Erythroblast (primary cell): Measurements from ENCODE around the gene EMB.
A peak's percentile ranks its signal among the peaks of the same experiment; 100 is the strongest.
"Not testable (repeated sequence)": the region's sequence is repeated elsewhere in the genome, so short reads cannot be mapped to it uniquely, and the experiment has no call there.

Source experiments
- DNase-seq, 2 experiments: peaks; one replicate each; lab custom pipeline; 2025; lab: John Stamatoyannopoulos, UW
- GATA1 ChIP-seq: IDR thresholded peaks from 2 replicates; pipeline ENCODE4 v1.6.1; 2011; ENCODE audit warnings: low read depth, mild to moderate bottlenecking, control low read depth, low read length, moderate library complexity
- POLR2A ChIP-seq: IDR thresholded peaks from 2 replicates; pipeline ENCODE4 v1.6.1; 2011; ENCODE audit warnings: mild to moderate bottlenecking, low read length

Gene EMB

DNA sequence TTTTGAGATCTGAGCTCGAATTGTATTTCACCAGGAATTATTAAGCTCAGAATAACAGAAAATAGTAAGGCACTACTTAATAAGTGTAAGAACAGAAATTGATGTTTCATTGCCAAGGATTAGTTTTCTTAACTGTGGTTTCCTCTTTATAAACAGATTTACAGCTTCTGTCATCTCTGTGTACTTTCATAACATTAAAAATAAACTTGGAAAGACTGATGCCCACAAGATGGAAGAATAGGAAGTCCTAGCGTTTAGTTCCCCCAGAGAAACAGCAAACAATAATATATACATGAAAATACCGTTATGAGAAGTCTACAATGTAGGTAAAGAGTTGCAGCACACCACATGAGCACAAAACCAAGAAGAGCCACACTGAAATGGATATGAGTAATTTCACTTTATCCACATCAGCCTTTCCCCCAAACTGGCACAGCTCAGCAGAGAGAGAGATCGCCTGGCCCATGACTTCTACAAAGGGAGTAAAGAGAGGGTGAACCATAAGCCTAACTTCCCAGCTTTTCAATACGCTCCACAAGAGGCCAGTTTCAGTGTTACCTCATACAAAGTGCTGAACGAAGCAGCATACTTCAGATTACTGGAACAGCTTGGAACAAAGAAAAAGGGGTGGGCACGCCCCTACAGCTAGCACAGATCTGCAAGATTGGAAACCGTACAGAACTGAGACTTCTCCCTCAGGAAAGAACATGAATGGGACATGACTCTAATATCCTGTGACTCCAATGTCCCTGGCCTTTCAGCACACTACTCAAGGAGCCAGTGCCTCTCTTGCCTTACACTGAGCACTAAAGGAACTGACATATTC is 75.4 kb downstream of the EMB start:
- TF ChIP-seq POLR2A (no peak), GATA1 (no peak)
- DNase-seq, result no peak

DNA sequence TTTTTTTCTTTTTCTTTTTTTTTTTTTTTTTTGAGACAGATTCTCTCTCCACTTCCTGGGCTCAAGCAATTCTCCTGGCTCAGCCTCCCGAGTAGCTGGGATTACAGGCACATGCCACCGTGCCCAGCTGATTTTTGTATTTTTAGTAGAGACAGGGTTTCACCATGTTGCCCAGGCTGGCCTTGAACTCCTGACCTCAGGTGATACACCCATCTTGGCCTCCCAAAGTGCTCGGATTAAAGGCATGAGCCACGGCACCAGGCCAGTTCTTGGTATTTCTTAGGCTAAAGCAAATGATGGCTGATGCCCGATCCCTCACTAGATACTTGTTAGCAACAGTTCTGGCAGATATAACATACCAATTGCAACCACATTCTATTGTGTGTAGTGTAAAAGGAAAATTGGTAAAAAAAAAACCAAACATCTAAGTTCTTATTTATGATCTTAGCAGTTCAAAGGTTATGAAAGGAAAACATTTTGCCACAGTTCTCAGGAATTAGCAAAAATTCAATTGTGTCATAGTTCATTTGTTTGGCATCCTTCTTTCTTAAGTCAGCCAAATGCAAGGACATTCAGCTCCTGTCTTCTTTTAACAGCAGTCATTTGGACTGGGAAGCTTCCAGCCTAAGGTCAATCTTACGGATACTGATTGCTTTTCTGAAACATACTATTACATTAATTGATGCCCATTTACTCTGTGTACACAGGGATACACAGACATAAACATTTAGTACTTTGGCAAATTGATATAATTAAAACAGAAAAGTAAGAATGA is 76.4 kb downstream of the EMB start:
- not testable (repeated sequence) for DNase-seq

DNA sequence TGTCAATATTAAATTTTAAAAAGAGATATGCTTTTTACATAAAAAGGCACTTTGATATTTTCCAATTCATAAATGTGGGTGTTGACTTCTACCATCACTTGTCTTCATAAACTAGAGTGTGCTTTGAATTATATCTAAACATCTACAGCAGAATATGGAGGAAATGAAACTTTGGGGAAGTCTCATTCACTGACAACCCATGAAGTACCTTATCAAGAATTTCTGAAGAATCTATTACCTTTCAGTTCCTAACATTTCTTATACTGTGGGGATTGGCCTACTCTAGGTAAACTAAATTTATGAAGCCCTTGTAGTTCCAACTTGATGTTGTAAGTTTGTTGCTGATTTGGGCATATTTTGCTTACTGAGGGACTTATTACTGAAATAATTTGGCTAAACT is 81.9 kb downstream of the EMB start:
- DNase-seq, result no peak
- TF ChIP-seq POLR2A (no peak), GATA1 (no peak)

DNA sequence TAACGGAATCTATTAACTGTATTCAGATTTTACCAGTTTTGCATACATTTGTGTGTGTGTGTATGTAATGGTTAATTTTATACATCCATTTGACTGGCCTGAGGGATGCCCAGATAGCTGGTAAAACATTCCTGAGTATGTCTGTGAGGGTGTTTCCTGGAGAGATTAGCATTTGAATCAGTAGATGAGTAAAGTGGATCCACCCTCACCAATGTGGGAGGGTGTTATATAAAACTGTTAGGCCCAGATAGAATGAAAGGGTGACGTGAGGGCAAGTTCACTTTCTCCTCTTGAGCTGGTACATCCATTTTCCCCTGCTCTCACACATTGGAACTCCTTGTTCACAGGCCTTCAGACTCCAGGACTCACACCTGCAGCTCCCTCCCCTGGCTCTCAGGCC is 88.7 kb downstream of the EMB start:
- TF ChIP-seq GATA1 (no peak), POLR2A (no peak)
- peak; percentile 20 to 64 for DNase-seq
